ENCODE measurements around the gene EYS.

EYS gene

GRCh38 chr6:64930681-64931080, 776.3 kb downstream of the EYS start:
- DNase-seq, result no peak

- no peak for DNase-seq
Observed at GRCh38 chr6:64926051-64926450, 781.0 kb downstream of the EYS start.

GRCh38 chr6:64920257-64920656, 786.8 kb downstream of the EYS start:
- no peak for DNase-seq

GRCh38 chr6:64914124-64914523, 792.9 kb downstream of the EYS start:
- DNase-seq, result no peak

GRCh38 chr6:64912966-64913365, 794.1 kb downstream of the EYS start:
- no peak for DNase-seq

GRCh38 chr6:64908104-64908503, 798.9 kb downstream of the EYS start:
- DNase-seq, result no peak

- DNase-seq, result no peak
Observed at GRCh38 chr6:64904616-64905015, 802.4 kb downstream of the EYS start.

GRCh38 chr6:64902596-64902995, 804.4 kb downstream of the EYS start:
- peak in 1 of 3 experiments; percentile 6 for DNase-seq

- no peak for DNase-seq
Observed at GRCh38 chr6:64896939-64897338, 810.1 kb downstream of the EYS start.

- DNase-seq, result no peak
Observed at GRCh38 chr6:64895945-64896344, 811.1 kb downstream of the EYS start.

GRCh38 chr6:64890609-64891008, 816.4 kb downstream of the EYS start:
- DNase-seq, result no peak

- DNase-seq, result no peak
Observed at GRCh38 chr6:64889144-64889543, 817.9 kb downstream of the EYS start.

- no peak for DNase-seq
Observed at GRCh38 chr6:64874776-64875175, 832.2 kb downstream of the EYS start.

- DNase-seq, result no peak
Observed at GRCh38 chr6:64872633-64873032, 834.4 kb downstream of the EYS start.

- DNase-seq, result no peak
Observed at GRCh38 chr6:64861039-64861651, 845.9 kb downstream of the EYS start.

- no peak for DNase-seq
Observed at GRCh38 chr6:64860203-64860602, 846.8 kb downstream of the EYS start.

GRCh38 chr6:64850121-64850520, 856.9 kb downstream of the EYS start:
- DNase-seq, result no peak

- no peak for DNase-seq
Observed at GRCh38 chr6:64848467-64848866, 858.6 kb downstream of the EYS start.

GRCh38 chr6:64847396-64847795, 859.6 kb downstream of the EYS start:
- peak in 1 of 3 experiments; percentile 8 for DNase-seq

GRCh38 chr6:64838726-64839125, 868.3 kb downstream of the EYS start:
- DNase-seq, result peak in 2 of 3 experiments; percentile 12 to 66

- DNase-seq, result no peak
Observed at GRCh38 chr6:64831680-64832079, 875.3 kb downstream of the EYS start.

- DNase-seq, result peak in 1 of 3 experiments; percentile 62
Observed at GRCh38 chr6:64817525-64817924, 889.5 kb downstream of the EYS start.

GRCh38 chr6:64815718-64816117, 891.3 kb downstream of the EYS start:
- DNase-seq, result no peak

GRCh38 chr6:64812138-64812537, 894.9 kb downstream of the EYS start:
- no peak for DNase-seq

- no peak for DNase-seq
Observed at GRCh38 chr6:64811119-64811518, 895.9 kb downstream of the EYS start.

GRCh38 chr6:64807785-64808184, 899.2 kb downstream of the EYS start:
- no peak for DNase-seq
